Measurements from ENCODE around the gene FSTL1.

FSTL1 gene

DNA sequence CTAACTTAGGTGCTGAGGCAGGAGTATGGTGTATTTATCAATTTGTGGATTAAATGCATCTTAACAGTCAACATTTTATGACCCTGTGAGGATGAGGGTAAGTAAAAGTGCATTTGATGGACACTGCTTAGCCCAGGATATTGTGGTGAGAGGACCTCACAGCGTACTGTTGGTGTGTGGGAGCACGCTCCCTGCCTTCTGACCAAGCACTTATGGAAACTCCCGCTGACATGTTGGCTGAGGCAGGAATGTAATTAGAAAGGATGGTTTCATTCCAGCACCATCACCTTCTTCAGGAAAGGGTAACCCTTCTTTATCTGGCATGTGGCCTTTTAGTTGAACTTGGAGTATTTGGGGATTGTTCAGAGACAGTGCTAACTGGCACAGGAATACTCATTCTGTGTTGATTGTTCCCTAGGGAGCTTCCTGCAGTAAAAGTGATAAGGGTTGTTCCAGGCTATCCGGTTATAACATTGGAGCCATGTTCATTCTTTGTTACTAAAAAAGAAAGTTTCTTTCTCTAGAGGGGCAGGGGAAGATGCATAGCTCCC is 11.7 kb upstream of the FSTL1 start:
- no peak for DNase-seq

DNA sequence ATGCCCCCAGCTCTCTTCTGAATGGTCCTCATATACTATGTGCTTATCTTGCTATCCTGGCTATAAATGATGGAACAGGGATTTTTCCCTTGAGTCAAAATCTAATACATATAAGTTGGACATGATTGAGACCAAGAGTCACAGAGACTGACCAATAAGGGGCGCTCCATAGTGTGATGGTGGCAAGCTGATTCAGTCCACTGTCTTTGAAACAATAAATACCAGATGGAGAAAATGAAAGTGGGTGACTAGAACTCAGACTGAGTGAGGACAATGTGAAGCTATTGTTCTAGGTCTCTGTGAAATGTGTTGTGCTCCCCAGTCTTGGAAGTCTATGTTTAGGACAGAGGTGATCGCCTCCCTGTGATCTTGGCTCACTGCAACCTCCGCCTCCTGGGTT is 10.6 kb upstream of the FSTL1 start:
- DNase-seq = no peak

- no peak for DNase-seq
Measured at GRCh38 chr3:120460862-120461261, 10.1 kb upstream of the FSTL1 start.

DNA sequence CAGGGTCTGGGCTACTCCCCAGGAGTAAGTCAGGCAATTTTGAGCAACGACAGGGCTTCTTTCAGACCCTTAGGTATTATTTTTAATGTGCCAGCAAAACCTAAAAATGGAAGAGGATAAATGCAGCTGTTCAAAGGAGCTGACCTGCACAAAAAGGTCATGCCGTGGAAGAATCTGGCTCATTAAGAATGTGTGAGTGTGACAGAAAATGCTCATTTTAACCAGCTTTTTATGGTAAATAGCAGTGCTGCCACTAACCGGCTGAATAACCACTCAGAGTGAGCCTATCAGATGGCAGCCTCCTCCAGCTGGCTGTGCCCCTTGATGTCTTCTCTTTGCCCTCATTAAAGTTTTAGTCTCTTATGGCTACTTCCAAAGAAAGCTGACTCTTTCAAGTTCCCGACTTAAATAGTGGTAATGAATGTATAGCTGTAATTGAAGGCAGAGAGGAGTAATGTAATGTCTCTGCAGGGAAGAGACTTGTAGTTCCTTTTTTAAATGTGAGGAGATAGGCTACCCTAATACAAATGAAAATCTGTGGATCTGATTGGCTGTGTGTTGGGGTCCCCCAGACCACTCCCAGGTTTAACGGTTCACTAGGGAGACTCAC is 9.5 kb upstream of the FSTL1 start:
- DNase-seq = no peak

DNA sequence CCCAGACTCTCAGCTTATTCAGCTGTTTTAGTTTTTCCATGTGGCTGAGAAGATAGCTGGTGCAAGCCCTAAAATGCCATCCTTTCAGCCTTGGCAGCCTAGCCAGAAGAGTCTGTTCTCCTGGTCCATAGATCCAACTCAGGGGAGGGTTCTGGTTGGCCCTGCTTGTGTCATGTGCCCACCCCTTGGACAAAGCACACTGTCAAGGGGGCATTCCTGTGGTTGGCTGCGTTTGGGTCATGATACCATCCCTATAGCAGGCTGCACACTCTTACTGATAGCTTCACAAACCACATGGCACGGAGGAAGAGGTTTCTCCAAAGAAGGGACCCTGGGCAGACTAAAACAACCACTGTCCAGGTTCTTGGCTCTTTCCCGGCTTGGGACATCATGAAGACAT is 8.4 kb upstream of the FSTL1 start:
- no peak for DNase-seq

DNA sequence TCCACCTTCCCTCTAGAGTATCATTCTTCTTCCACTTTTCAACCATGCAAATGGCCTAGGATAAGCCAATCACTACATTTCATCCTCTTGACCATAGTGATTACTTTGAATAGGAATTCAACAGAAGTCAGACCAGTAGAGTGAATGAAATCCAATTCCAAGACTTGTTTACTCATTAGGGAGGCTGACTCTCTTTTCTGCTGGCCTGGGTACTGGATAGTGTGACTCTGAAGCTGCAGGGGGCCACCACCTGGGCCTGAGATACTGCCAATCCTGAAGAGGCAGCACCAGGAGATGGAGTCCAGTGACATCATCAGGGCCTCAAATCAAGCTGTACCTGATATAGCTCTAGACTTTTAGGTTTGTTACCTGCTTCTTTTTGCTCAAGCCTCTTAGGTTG is 7.0 kb upstream of the FSTL1 start:
- no peak for DNase-seq

DNA sequence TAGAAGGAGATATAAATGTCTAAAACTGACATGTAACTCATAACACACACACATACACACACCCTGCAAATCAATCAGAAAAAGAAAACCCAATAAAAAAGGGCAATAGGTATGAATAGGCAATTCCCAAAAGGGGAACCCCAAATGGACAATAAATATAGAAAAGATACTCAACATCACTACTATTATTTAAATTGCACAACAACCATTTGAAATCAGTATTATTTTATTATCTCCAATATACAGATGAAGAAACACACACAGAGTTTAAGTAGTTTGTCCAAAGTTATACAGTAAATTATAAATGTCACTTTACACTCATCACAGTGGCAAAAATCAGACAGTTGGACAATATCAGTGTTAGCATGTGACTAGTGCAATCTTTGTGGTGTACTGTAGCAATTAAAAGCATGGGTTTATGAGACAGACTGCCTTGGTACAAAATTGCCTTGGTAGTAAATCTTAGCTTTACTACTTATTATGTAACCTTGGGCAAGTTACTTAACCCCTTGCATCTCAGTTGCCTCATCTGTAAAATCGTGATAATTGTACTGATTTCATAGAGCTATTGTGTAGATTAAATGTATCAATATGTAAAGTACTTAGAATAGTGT is 3.4 kb upstream of the FSTL1 start:
- no peak for DNase-seq

GRCh38 chr3:120452816-120453215 is 2.0 kb upstream of the FSTL1 start:
- DNase-seq = no peak

DNA sequence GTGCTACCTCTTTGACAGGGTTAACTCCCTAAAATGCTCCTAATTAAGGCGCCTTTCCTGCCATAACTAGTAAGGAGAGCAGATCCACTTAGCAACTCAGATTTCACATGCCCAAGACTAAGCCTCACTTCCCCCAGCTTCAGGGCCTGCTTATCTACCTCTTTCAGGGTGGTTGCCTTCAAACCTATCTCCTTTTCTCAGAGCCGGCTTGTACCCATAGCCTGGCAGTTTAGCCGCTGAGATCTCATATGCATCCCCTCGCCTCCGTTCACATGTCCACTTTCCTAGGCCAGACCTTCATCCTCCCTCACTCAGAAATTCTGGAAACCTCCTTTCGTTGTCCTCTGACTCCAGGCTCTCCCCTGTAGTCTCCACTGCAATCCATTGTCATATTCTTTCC is 1.0 kb upstream of the FSTL1 start:
- no peak for DNase-seq

- DNase-seq = no peak
Measured at GRCh38 chr3:120451272-120451761, 525 bp upstream of the FSTL1 start.

- no peak for DNase-seq
Measured at GRCh38 chr3:120449701-120450599, 842 bp downstream of the FSTL1 start.

GRCh38 chr3:120449251-120449650 is 1.5 kb downstream of the FSTL1 start:
- DNase-seq = no peak

- DNase-seq = no peak
Measured at GRCh38 chr3:120448756-120449155, 2.0 kb downstream of the FSTL1 start.

- DNase-seq = no peak
Measured at GRCh38 chr3:120446891-120447668, 3.7 kb downstream of the FSTL1 start.

- no peak for DNase-seq
Measured at GRCh38 chr3:120445654-120446053, 5.1 kb downstream of the FSTL1 start.

- DNase-seq = no peak
Measured at GRCh38 chr3:120443626-120444123, 7.1 kb downstream of the FSTL1 start.

GRCh38 chr3:120442975-120443517 is 7.7 kb downstream of the FSTL1 start:
- no peak for DNase-seq

DNA sequence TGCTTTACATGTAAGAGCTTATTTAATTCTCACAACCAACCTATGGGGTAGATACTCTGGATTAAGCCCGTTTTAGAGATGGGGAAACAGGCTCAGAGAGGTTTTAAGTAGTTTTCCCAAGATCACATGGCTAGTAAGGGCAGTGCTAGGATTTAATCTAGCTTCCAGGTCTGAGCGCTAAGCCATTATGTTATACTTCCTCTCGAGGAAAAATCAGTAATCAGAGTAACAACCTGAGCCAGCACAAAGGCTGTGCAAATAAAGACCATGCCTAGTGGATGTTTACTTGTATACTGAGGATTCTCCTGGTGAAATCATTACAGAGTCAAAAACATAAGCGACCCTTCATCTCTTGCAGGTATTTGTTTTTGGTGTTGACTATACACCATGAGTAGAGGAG is 9.0 kb downstream of the FSTL1 start:
- DNase-seq = no peak

- DNase-seq = no peak
Measured at GRCh38 chr3:120440762-120441161, 10.0 kb downstream of the FSTL1 start.

GRCh38 chr3:120440001-120440703 is 10.6 kb downstream of the FSTL1 start:
- DNase-seq = no peak

GRCh38 chr3:120438665-120439370 is 12.0 kb downstream of the FSTL1 start:
- DNase-seq = no peak

All from effector CD4-positive, alpha-beta T cell (primary cell).